ENCODE results near the gene MAP3K21.

MAP3K21 gene

GRCh38 chr1:233431753-233432403 is 104.4 kb downstream of the MAP3K21 start:
- DNase-seq: no peak
- WGBS: 71% methylated on average over 2 of the region's 3 CpGs
- Histone ChIP-seq H3K27ac (ENCODE audit: low read length, poor library complexity, severe bottlenecking) (no peak overlapping the region), H3K23ac (ENCODE audit: low read length in 2 of 2) (no peak overlapping the region), H2BK12ac (ENCODE audit: low read length in 2 of 2) (no peak overlapping the region), H3K9me3 (ENCODE audit: control insufficient read depth, low read length) (no peaks in the 10 kb centered on the region), H2BK120ac (ENCODE audit: low read depth, low read length) (no peak overlapping the region), H3K27me3 (ENCODE audit: control insufficient read depth in 1 of 2, insufficient read depth in 1 of 2, low read length in 2 of 2) (no peaks in the 10 kb centered on the region), H3K36me3 (ENCODE audit: control insufficient read depth in 1 of 2, insufficient read depth in 2 of 2, low read depth in 1 of 2, low read length in 2 of 2) (no peaks in the 10 kb centered on the region), H2AFZ (ENCODE audit: low read depth, low read length) (no peak overlapping the region), H4K91ac (ENCODE audit: low read length) (no peak overlapping the region), H3K14ac (ENCODE audit: low read length in 2 of 2) (no peak overlapping the region), H2AK5ac (ENCODE audit: low read length, severe bottlenecking) (no peak overlapping the region), H3K4ac (ENCODE audit: low read depth in 1 of 2, low read length in 2 of 2) (no peak overlapping the region), H3K79me1 (replicated peaks; ENCODE audit: low read length, poor library complexity, severe bottlenecking) (no peaks in the 10 kb centered on the region), H4K8ac (ENCODE audit: low read length) (no peak overlapping the region), H3K4me2 (ENCODE audit: low read length, poor library complexity, severe bottlenecking) (no peak overlapping the region), H3K9ac (ENCODE audit: low read length) (no peak overlapping the region), H3K18ac (ENCODE audit: low read depth in 1 of 2, low read length in 2 of 2) (no peak overlapping the region), H2BK15ac (ENCODE audit: low read depth, poor library complexity, severe bottlenecking) (no peak overlapping the region), H2BK5ac (ENCODE audit: low read depth, low read length, poor library complexity, severe bottlenecking) (no peak overlapping the region), H3K4me1 (ENCODE audit: control insufficient read depth, insufficient read depth, low read depth, low read length) (no peaks in the 10 kb centered on the region), H3K4me3 (ENCODE audit: insufficient read depth in 1 of 2, low read depth in 1 of 2, low read length in 2 of 2) (no peak overlapping the region)

GRCh38 chr1:233432916-233433315 is 105.4 kb downstream of the MAP3K21 start:
- no peaks in the 10 kb centered on the region for H3K27me3 ChIP-seq (ENCODE audit: control insufficient read depth in 1 of 2, insufficient read depth in 1 of 2, low read length in 2 of 2)
- no peak overlapping the region for H3K18ac ChIP-seq (ENCODE audit: low read depth in 1 of 2, low read length in 2 of 2)
- no peak overlapping the region for H3K4me2 ChIP-seq (ENCODE audit: low read length, poor library complexity, severe bottlenecking)
- H3K4ac ChIP-seq (ENCODE audit: low read depth in 1 of 2, low read length in 2 of 2): no peak overlapping the region
- H2BK15ac ChIP-seq (ENCODE audit: low read depth, poor library complexity, severe bottlenecking): no peak overlapping the region
- H3K79me1 ChIP-seq (replicated peaks; ENCODE audit: low read length, poor library complexity, severe bottlenecking): no peaks in the 10 kb centered on the region
- 70% methylated on average over 1 of the region's 1 CpG for WGBS
- H3K14ac ChIP-seq (ENCODE audit: low read length in 2 of 2): no peak overlapping the region
- H2BK5ac ChIP-seq (ENCODE audit: low read depth, low read length, poor library complexity, severe bottlenecking): no peak overlapping the region
- no peak overlapping the region for H4K91ac ChIP-seq (ENCODE audit: low read length)
- H3K27ac ChIP-seq (ENCODE audit: low read length, poor library complexity, severe bottlenecking): no peak overlapping the region
- H3K36me3 ChIP-seq (ENCODE audit: control insufficient read depth in 1 of 2, insufficient read depth in 2 of 2, low read depth in 1 of 2, low read length in 2 of 2): no peaks in the 10 kb centered on the region
- H3K4me3 ChIP-seq (ENCODE audit: insufficient read depth in 1 of 2, low read depth in 1 of 2, low read length in 2 of 2): no peak overlapping the region
- H3K4me1 ChIP-seq (ENCODE audit: control insufficient read depth, insufficient read depth, low read depth, low read length): no peaks in the 10 kb centered on the region
- H2BK12ac ChIP-seq (ENCODE audit: low read length in 2 of 2): no peak overlapping the region
- DNase-seq: no peak
- no peak overlapping the region for H2AK5ac ChIP-seq (ENCODE audit: low read length, severe bottlenecking)
- H4K8ac ChIP-seq (ENCODE audit: low read length): no peak overlapping the region
- no peak overlapping the region for H3K9ac ChIP-seq (ENCODE audit: low read length)
- no peaks in the 10 kb centered on the region for H3K9me3 ChIP-seq (ENCODE audit: control insufficient read depth, low read length)
- H3K23ac ChIP-seq (ENCODE audit: low read length in 2 of 2): no peak overlapping the region
- H2AFZ ChIP-seq (ENCODE audit: low read depth, low read length): no peak overlapping the region
- H2BK120ac ChIP-seq (ENCODE audit: low read depth, low read length): no peak overlapping the region

GRCh38 chr1:233433436-233434210 is 106.1 kb downstream of the MAP3K21 start:
- Histone ChIP-seq H3K36me3 (ENCODE audit: control insufficient read depth in 1 of 2, insufficient read depth in 2 of 2, low read depth in 1 of 2, low read length in 2 of 2) (no peaks in the 10 kb centered on the region), H3K4me1 (ENCODE audit: control insufficient read depth, insufficient read depth, low read depth, low read length) (no peaks in the 10 kb centered on the region), H2AFZ (ENCODE audit: low read depth, low read length) (no peak overlapping the region), H3K79me1 (replicated peaks; ENCODE audit: low read length, poor library complexity, severe bottlenecking) (no peaks in the 10 kb centered on the region), H2BK15ac (ENCODE audit: low read depth, poor library complexity, severe bottlenecking) (no peak overlapping the region), H3K14ac (ENCODE audit: low read length in 2 of 2) (no peak overlapping the region), H3K23ac (ENCODE audit: low read length in 2 of 2) (no peak overlapping the region), H3K9ac (ENCODE audit: low read length) (no peak overlapping the region), H2BK5ac (ENCODE audit: low read depth, low read length, poor library complexity, severe bottlenecking) (no peak overlapping the region), H3K18ac (ENCODE audit: low read depth in 1 of 2, low read length in 2 of 2) (no peak overlapping the region), H2BK12ac (ENCODE audit: low read length in 2 of 2) (no peak overlapping the region), H4K91ac (ENCODE audit: low read length) (no peak overlapping the region), H2AK5ac (ENCODE audit: low read length, severe bottlenecking) (no peak overlapping the region), H3K4ac (ENCODE audit: low read depth in 1 of 2, low read length in 2 of 2) (no peak overlapping the region), H3K4me2 (ENCODE audit: low read length, poor library complexity, severe bottlenecking) (no peak overlapping the region), H2BK120ac (ENCODE audit: low read depth, low read length) (no peak overlapping the region), H3K27ac (ENCODE audit: low read length, poor library complexity, severe bottlenecking) (no peak overlapping the region), H3K4me3 (ENCODE audit: insufficient read depth in 1 of 2, low read depth in 1 of 2, low read length in 2 of 2) (no peak overlapping the region), H3K27me3 (ENCODE audit: control insufficient read depth in 1 of 2, insufficient read depth in 1 of 2, low read length in 2 of 2) (peaks cover 0 to 3% of the 10 kb centered on the region in 2 experiments), H3K9me3 (ENCODE audit: control insufficient read depth, low read length) (no peaks in the 10 kb centered on the region), H4K8ac (ENCODE audit: low read length) (no peak overlapping the region)
- peak; percentile 16 for DNase-seq
- 23% methylated on average over 4 of the region's 4 CpGs for WGBS
